Measurements from ENCODE around the gene UBL5. TPM values are rescaled to one million over a fixed set of nuclear protein-coding genes. Genes with fewer than 3 reads are reported as not detected.
A peak's percentile ranks its signal among the peaks of the same experiment; 100 is the strongest.

UBL5 gene
- total and polyA plus RNA-seq, 10 of the 15 experiments (the other 5 are each of a cell fraction or from before 2014, with no cell fraction given): 297 to 897 (median 711) TPM

DNA sequence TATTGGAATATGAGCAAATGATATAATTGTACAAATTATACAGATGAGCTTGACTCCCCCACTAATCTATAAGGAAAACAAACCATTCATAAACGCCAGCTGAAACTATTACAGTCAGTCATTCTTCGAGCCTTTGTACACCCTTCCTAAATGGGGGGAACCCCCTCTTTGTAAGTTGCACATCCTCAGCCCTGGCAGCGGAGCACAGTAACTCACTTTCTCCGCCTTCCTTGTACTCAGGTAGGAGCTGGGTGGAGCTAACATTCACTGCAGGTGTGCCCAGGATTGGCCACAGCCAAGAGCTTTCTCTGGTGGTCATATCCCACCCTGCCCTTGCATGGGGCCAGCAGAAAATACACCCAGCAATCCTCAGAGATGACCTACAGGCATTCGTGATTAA, 36.0 kb downstream of the UBL5 start:
- ChIA-PET SMC1A (ENCODE audit: uncharacterized antibody, unreplicated experiment) (no interaction called here), RAD21 (ENCODE audit: unreplicated experiment) (no interaction called here), CTCF (interaction anchor here (0.9 kb wide), 1 partner anchor 46 kb away, joined by 3 read pairs; no protein-coding TSS in a partner anchor), POLR2A (no interaction called here)
- Histone ChIP-seq H3K36me3 (ENCODE audit: control insufficient read depth in 2 of 2, insufficient read depth in 2 of 2, low read length in 1 of 2) (no peaks in the 10 kb centered on the region), H3K9ac (ENCODE audit: control insufficient read depth, insufficient read depth, low read length) (no peak overlapping the region), H3K27ac (ENCODE audit: control insufficient read depth, insufficient read depth) (no peak overlapping the region), H3K4me3 (no peak overlapping the region), H2AFZ (ENCODE audit: control insufficient read depth, low read depth, low read length) (no peak overlapping the region), H3K4me1 (ENCODE audit: control insufficient read depth, insufficient read depth, low read length) (peaks cover 4% of the 10 kb centered on the region), H3K27me3 (replicated peaks in 1 of 2; ENCODE audit: control insufficient read depth in 2 of 2, insufficient read depth in 2 of 2, low read length in 1 of 2) (no peaks in the 10 kb centered on the region), H4K20me1 (ENCODE audit: control insufficient read depth, insufficient read depth) (no peaks in the 10 kb centered on the region), H3K4me2 (ENCODE audit: control insufficient read depth, insufficient read depth) (no peak overlapping the region), H3K9me3 (replicated peaks; ENCODE audit: control insufficient read depth, insufficient read depth, low read length) (no peaks in the 10 kb centered on the region), H3K79me2 (ENCODE audit: control insufficient read depth, insufficient read depth, low read length) (no peaks in the 10 kb centered on the region)
- TF ChIP-seq RUNX3 (IDR thresholded peaks at IDR 0.05; ENCODE audit: low read length) (no peak), EGR1 (IDR thresholded peaks at IDR 0.05; ENCODE audit: borderline replicate concordance in 1 of 2, low read depth in 2 of 2, low read length in 2 of 2) (no peak), SUPT20H (IDR thresholded peaks at IDR 0.05; ENCODE audit: borderline replicate concordance, control insufficient read depth, low read depth, low read length) (no peak), ZZZ3 (IDR thresholded peaks at IDR 0.05; ENCODE audit: control insufficient read depth, insufficient read length, low read depth) (no peak)
- DNase-seq (ENCODE audit: low read depth, low spot score): no peak
- no peak for ATAC-seq
- intact Hi-C loops (cut with micrococcal nuclease; ENCODE audit: unreplicated experiment) (no loop called here), in situ Hi-C loops (cut with MboI) (no loop called here)
- BruUV-seq (replicated peaks): no TSS peak
- FAIRE-seq: no peak
- WGBS (ENCODE audit: insufficient coverage, insufficient replicate concordance, low lambda C conversion rate, missing lambda C conversion rate): 17% methylated on average over 5 of the region's 5 CpGs

DNA sequence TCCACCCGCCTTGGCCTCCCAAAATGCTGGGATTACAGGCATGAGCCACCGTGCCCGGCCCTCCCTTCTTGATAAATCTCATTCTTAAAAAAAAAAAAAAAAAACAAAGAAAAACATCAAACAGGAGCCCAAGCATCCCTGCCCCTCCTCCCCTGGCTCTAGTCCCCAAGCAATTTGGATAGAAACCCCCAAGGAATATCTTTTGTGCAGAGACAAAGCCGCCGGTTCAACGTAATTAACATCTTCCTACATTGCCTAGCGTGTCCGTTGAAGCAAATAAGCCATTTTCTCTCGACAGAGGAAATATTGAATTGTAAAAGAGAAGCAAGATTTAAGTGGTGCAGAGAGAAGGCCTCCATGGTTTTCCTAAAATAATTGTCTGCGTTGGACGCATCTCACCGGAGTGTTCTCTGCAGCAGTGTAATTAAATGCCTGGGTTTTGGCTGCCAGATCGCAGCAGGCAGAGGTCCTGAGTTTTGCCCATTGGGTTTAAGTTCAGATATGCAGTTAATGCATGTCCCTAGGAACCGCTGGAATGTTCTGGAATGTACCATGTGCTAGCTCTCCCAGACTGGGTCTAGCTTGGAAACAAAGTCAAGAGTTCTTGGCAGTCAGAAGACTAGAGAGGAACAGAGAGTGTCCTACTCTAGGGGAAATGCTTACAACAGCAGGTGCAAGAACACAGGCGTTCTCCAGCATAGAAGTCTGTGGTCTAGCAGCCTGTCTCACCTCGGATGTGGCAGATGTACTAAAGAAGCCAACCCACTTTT, 38.2 kb downstream of the UBL5 start:
- peak; percentile 46 for ATAC-seq
- TF ChIP-seq RBBP5 (conservative IDR thresholded peaks at IDR 0.05) (no peak), TCF12 (IDR thresholded peaks at IDR 0.05; ENCODE audit: low read depth, low read length) (0 out of 2 replicates have a peak, but pooled peaks have one; percentile 14), ZNF384 (IDR thresholded peaks at IDR 0.05; ENCODE audit: borderline replicate concordance, low read depth, low read length) (peak; percentile 42; the same call in 1 of the 2 replicates), RUNX3 (IDR thresholded peaks at IDR 0.05; ENCODE audit: low read length) (peak; percentile 35; the same call in 1 of the 2 replicates)

More for the DNA sequence above, 38.2 kb downstream of the UBL5 start:
- H2AFZ ChIP-seq (ENCODE audit: control insufficient read depth, low read depth, low read length): no peak overlapping the region
- 51% methylated on average over 13 of the region's 16 CpGs for WGBS (ENCODE audit: insufficient coverage, insufficient replicate concordance, low lambda C conversion rate, missing lambda C conversion rate)
- H3K4me2 ChIP-seq (ENCODE audit: control insufficient read depth, insufficient read depth): no peak overlapping the region
- CTCF ChIA-PET: no interaction called here
- H3K4me3 ChIP-seq: no peak overlapping the region
- H3K27me3 ChIP-seq (replicated peaks in 1 of 2; ENCODE audit: control insufficient read depth in 2 of 2, insufficient read depth in 2 of 2, low read length in 1 of 2): no peaks in the 10 kb centered on the region
- DNase-seq (ENCODE audit: low read depth, low spot score): no peak
- intact Hi-C loops (cut with micrococcal nuclease; ENCODE audit: unreplicated experiment): no loop called here
- no TSS peak for BruUV-seq (replicated peaks)
- no peaks in the 10 kb centered on the region for H3K79me2 ChIP-seq (ENCODE audit: control insufficient read depth, insufficient read depth, low read length)
- H3K4me1 ChIP-seq (ENCODE audit: control insufficient read depth, insufficient read depth, low read length): no peaks in the 10 kb centered on the region
- POLR2A ChIA-PET: no interaction called here
- SMC1A ChIA-PET (ENCODE audit: uncharacterized antibody, unreplicated experiment): no interaction called here
- H3K9me3 ChIP-seq (replicated peaks; ENCODE audit: control insufficient read depth, insufficient read depth, low read length): no peaks in the 10 kb centered on the region
- no peaks in the 10 kb centered on the region for H3K36me3 ChIP-seq (ENCODE audit: control insufficient read depth in 2 of 2, insufficient read depth in 2 of 2, low read length in 1 of 2)
- no peak overlapping the region for H3K27ac ChIP-seq (ENCODE audit: control insufficient read depth, insufficient read depth)
- no peaks in the 10 kb centered on the region for H4K20me1 ChIP-seq (ENCODE audit: control insufficient read depth, insufficient read depth)
- no peak overlapping the region for H3K9ac ChIP-seq (ENCODE audit: control insufficient read depth, insufficient read depth, low read length)
- RAD21 ChIA-PET (ENCODE audit: unreplicated experiment): no interaction called here
- no peak for FAIRE-seq
- in situ Hi-C loops (cut with MboI): no loop called here

Data from GM12878 (cell line).